Measurements from ENCODE around the gene ETFDH.
"Not testable (repeated sequence)": the region's sequence is repeated elsewhere in the genome, so short reads cannot be mapped to it uniquely, and the experiment has no call there.

Gene ETFDH

GRCh38 chr4:158755819-158756218 lies 83.7 kb downstream of the ETFDH start:
- DNase-seq: not testable (repeated sequence)

GRCh38 chr4:158756588-158756987 lies 84.5 kb downstream of the ETFDH start:
- DNase-seq: no peak

GRCh38 chr4:158758142-158758541 lies 86.0 kb downstream of the ETFDH start:
- no peak for DNase-seq

GRCh38 chr4:158758703-158759102 lies 86.6 kb downstream of the ETFDH start:
- DNase-seq: no peak
